ENCODE results near the gene LY6G5B.

DNA sequence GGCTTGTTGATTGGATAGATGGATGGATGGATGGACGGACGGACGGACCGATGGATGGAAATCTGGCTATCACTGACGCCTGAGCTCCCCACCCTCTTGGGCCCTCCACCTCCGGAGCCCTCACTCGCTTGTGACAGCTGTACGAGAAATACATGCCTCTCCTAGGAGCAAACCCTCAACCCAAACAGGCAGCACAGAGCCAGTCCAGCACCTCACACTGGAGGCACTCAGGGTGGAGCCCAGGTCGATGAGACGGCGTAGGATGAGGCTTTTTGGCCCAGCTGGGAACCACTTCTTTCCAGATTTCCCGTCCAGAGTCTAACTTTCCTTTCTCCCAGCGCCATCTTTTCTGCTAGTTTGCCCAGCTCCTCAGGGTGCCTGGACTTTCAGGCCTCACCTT, 13.8 kb downstream of the LY6G5B start:
- TF ChIP-seq, protein P1, sequence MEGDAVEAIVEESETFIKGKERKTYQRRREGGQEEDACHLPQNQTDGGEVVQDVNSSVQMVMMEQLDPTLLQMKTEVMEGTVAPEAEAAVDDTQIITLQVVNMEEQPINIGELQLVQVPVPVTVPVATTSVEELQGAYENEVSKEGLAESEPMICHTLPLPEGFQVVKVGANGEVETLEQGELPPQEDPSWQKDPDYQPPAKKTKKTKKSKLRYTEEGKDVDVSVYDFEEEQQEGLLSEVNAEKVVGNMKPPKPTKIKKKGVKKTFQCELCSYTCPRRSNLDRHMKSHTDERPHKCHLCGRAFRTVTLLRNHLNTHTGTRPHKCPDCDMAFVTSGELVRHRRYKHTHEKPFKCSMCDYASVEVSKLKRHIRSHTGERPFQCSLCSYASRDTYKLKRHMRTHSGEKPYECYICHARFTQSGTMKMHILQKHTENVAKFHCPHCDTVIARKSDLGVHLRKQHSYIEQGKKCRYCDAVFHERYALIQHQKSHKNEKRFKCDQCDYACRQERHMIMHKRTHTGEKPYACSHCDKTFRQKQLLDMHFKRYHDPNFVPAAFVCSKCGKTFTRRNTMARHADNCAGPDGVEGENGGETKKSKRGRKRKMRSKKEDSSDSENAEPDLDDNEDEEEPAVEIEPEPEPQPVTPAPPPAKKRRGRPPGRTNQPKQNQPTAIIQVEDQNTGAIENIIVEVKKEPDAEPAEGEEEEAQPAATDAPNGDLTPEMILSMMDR (IDR thresholded peaks at IDR 0.05): no peak
- TF ChIP-seq POLR2A (IDR thresholded peaks at IDR 0.05): no peak
- TF ChIP-seq EP300 (IDR thresholded peaks at IDR 0.05): no peak

All from upper lobe of left lung (tissue), 4 donors.